ENCODE measurements around the gene TMEM250.

The TMEM250 gene

GRCh38 chr9:136122425-136123383 is 4.0 kb upstream of the TMEM250 start:
- no peaks in the 10 kb centered on the region for H3K27me3 ChIP-seq (ENCODE audit: insufficient read depth, low read depth, severe bottlenecking)
- H3K36me3 ChIP-seq = peaks cover 3% of the 10 kb centered on the region
- no peaks in the 10 kb centered on the region for H3K9me3 ChIP-seq (ENCODE audit: severe bottlenecking)
- peak; percentile 96 for TF ChIP-seq CTCF (IDR thresholded peaks at IDR 0.05; ENCODE audit: low read depth, low read length)
- no peak overlapping the region for H3K4me3 ChIP-seq (ENCODE audit: low read depth, low read length)
- DNase-seq = peak; percentile 82
- no peak overlapping the region for H3K27ac ChIP-seq

- Histone ChIP-seq H3K36me3 (peaks cover 3% of the 10 kb centered on the region), H3K27me3 (ENCODE audit: insufficient read depth, low read depth, severe bottlenecking) (no peaks in the 10 kb centered on the region), H3K9me3 (ENCODE audit: severe bottlenecking) (no peaks in the 10 kb centered on the region), H3K4me3 (ENCODE audit: low read depth, low read length) (no peak overlapping the region), H3K27ac (no peak overlapping the region)
- TF ChIP-seq CTCF (IDR thresholded peaks at IDR 0.05; ENCODE audit: low read depth, low read length) = no peak
- no peak for DNase-seq
These were observed 3.1 kb upstream of the TMEM250 start for GRCh38 chr9:136121801-136122200.

GRCh38 chr9:136120438-136120844 is 1.8 kb upstream of the TMEM250 start:
- peaks cover 13% of the 10 kb centered on the region for H3K36me3 ChIP-seq
- H3K9me3 ChIP-seq (ENCODE audit: severe bottlenecking) = no peaks in the 10 kb centered on the region
- no peak for DNase-seq
- H3K4me3 ChIP-seq (ENCODE audit: low read depth, low read length) = no peak overlapping the region
- no peak for TF ChIP-seq CTCF (IDR thresholded peaks at IDR 0.05; ENCODE audit: low read depth, low read length)
- H3K27me3 ChIP-seq (ENCODE audit: insufficient read depth, low read depth, severe bottlenecking) = no peaks in the 10 kb centered on the region
- H3K27ac ChIP-seq = no peak overlapping the region

- Histone ChIP-seq H3K4me3 (ENCODE audit: low read depth, low read length) (peak overlapping the region; percentile 88; the same call in 1 of the 2 replicates), H3K9me3 (ENCODE audit: severe bottlenecking) (no peaks in the 10 kb centered on the region), H3K27me3 (ENCODE audit: insufficient read depth, low read depth, severe bottlenecking) (no peaks in the 10 kb centered on the region), H3K27ac (peak overlapping the region; percentile 94), H3K36me3 (peaks cover 18% of the 10 kb centered on the region)
- no peak for DNase-seq
- TF ChIP-seq CTCF (IDR thresholded peaks at IDR 0.05; ENCODE audit: low read depth, low read length) = no peak
These were observed 1.3 kb upstream of the TMEM250 start for GRCh38 chr9:136119883-136120393.

- peak overlapping the region; percentile 88 for H3K4me3 ChIP-seq (ENCODE audit: low read depth, low read length)
- no peak for TF ChIP-seq CTCF (IDR thresholded peaks at IDR 0.05; ENCODE audit: low read depth, low read length)
- peaks cover 22% of the 10 kb centered on the region for H3K36me3 ChIP-seq
- peak overlapping the region; percentile 94 for H3K27ac ChIP-seq
- no peaks in the 10 kb centered on the region for H3K9me3 ChIP-seq (ENCODE audit: severe bottlenecking)
- H3K27me3 ChIP-seq (ENCODE audit: insufficient read depth, low read depth, severe bottlenecking) = no peaks in the 10 kb centered on the region
- DNase-seq = no peak
These were observed 597 bp upstream of the TMEM250 start for GRCh38 chr9:136119061-136119882.
